GM12865 (cell line): ENCODE data around the gene NHS.
"Not testable (repeated sequence)": the region's sequence is repeated elsewhere in the genome, so short reads cannot be mapped to it uniquely, and the experiment has no call there.

Experiments used
- DNase-seq: peaks from one replicate; pipeline ENCODE4 v3.0.0; 2010; ENCODE audit warnings: low read depth
- H3K4me3 ChIP-seq: 2 replicates; pipeline ENCODE4 v1.5.1; 2011; ENCODE audit warnings: mild to moderate bottlenecking, low read depth, low read length, control low read depth
- CTCF ChIP-seq: IDR thresholded peaks from 2 replicates; pipeline ENCODE4 v1.5.1; 2011; ENCODE audit warnings: low read length, control low read depth, low read depth, inconsistent platforms; ENCODE audit not compliant: insufficient read depth; ENCODE audit errors: missing control alignments

NHS gene

GRCh38 chrX:17495052-17495451 lies 120.1 kb downstream of the NHS start:
- H3K4me3 ChIP-seq, result no peak overlapping the region
- DNase-seq, result no peak
- TF ChIP-seq CTCF, result no peak

- TF ChIP-seq CTCF, result no peak
- H3K4me3 ChIP-seq, result no peak overlapping the region
- no peak for DNase-seq
Observed at GRCh38 chrX:17496407-17496806, 121.4 kb downstream of the NHS start.

- H3K4me3 ChIP-seq, result no peak overlapping the region
- no peak for TF ChIP-seq CTCF
- no peak for DNase-seq
Observed at GRCh38 chrX:17497193-17497592, 122.2 kb downstream of the NHS start.

- H3K4me3 ChIP-seq, result no peak overlapping the region
- no peak for TF ChIP-seq CTCF
- DNase-seq, result no peak
Observed at GRCh38 chrX:17499512-17499911, 124.5 kb downstream of the NHS start.

- no peak for TF ChIP-seq CTCF
- DNase-seq, result no peak
- H3K4me3 ChIP-seq, result no peak overlapping the region
Observed at GRCh38 chrX:17500145-17500579, 125.2 kb downstream of the NHS start.

GRCh38 chrX:17501746-17502145 lies 126.7 kb downstream of the NHS start:
- no peak for TF ChIP-seq CTCF
- no peak overlapping the region for H3K4me3 ChIP-seq
- DNase-seq, result no peak

GRCh38 chrX:17506352-17506751 lies 131.4 kb downstream of the NHS start:
- DNase-seq, result not testable (repeated sequence)

More at GRCh38 chrX:17506352-17506751, 131.4 kb downstream of the NHS start:
- not testable (repeated sequence) for H3K4me3 ChIP-seq
